HG03457 (cell line): ENCODE measurements around the gene E2F6.
"Not testable (repeated sequence)": the region's sequence is repeated elsewhere in the genome, so short reads cannot be mapped to it uniquely, and the experiment has no call there.

Experiments used
- ATAC-seq: cut with Tn5 transposase; IDR thresholded peaks from one replicate; pipeline ENCODE4 v1.9.1; 2021; ENCODE audit warnings: moderate number of reproducible peaks; ENCODE audit not compliant: unreplicated experiment

The E2F6 gene

GRCh38 chr2:11416931-11417330 lies 49.0 kb downstream of the E2F6 start:
- no peak for ATAC-seq

- ATAC-seq, result no peak
Observed at GRCh38 chr2:11416186-11416585, 49.8 kb downstream of the E2F6 start.

- no peak for ATAC-seq
Observed at GRCh38 chr2:11414372-11415124, 51.4 kb downstream of the E2F6 start.

- no peak for ATAC-seq
Observed at GRCh38 chr2:11412449-11412810, 53.5 kb downstream of the E2F6 start.

GRCh38 chr2:11411768-11412448 lies 54.1 kb downstream of the E2F6 start:
- ATAC-seq, result no peak

- no peak for ATAC-seq
Observed at GRCh38 chr2:11411244-11411643, 54.7 kb downstream of the E2F6 start.

GRCh38 chr2:11410101-11410500 lies 55.9 kb downstream of the E2F6 start:
- ATAC-seq, result no peak

- ATAC-seq, result no peak
Observed at GRCh38 chr2:11409572-11409959, 56.4 kb downstream of the E2F6 start.

- no peak for ATAC-seq
Observed at GRCh38 chr2:11408959-11409571, 56.9 kb downstream of the E2F6 start.

GRCh38 chr2:11407413-11407812 lies 58.5 kb downstream of the E2F6 start:
- ATAC-seq, result no peak

- ATAC-seq, result no peak
Observed at GRCh38 chr2:11406958-11407381, 59.0 kb downstream of the E2F6 start.

- ATAC-seq, result no peak
Observed at GRCh38 chr2:11406267-11406957, 59.5 kb downstream of the E2F6 start.

GRCh38 chr2:11405599-11406266 lies 60.2 kb downstream of the E2F6 start:
- no peak for ATAC-seq

GRCh38 chr2:11405074-11405406 lies 60.9 kb downstream of the E2F6 start:
- not testable (repeated sequence) for ATAC-seq

- no peak for ATAC-seq
Observed at GRCh38 chr2:11404376-11405073, 61.4 kb downstream of the E2F6 start.

- no peak for ATAC-seq
Observed at GRCh38 chr2:11402436-11402835, 63.5 kb downstream of the E2F6 start.

- ATAC-seq, result no peak
Observed at GRCh38 chr2:11399438-11399762, 66.6 kb downstream of the E2F6 start.

GRCh38 chr2:11398750-11399437 lies 67.1 kb downstream of the E2F6 start:
- ATAC-seq, result no peak

GRCh38 chr2:11397513-11397912 lies 68.4 kb downstream of the E2F6 start:
- no peak for ATAC-seq
